HEK293 (cell line): Measurements from ENCODE around the gene MPZL1.
"Not testable (repeated sequence)": the region's sequence is repeated elsewhere in the genome, so short reads cannot be mapped to it uniquely, and the experiment has no call there.

ENCODE experiments used
- CTCF ChIA-PET: fragments of 350-600 bp; formaldehyde crosslinking; extraction: SDS; loops from one replicate; lab custom pipeline; 2021; ENCODE audit warnings: antibody characterized with exemption; lab: Yijun Ruan, JAX
- POLR2A ChIA-PET: fragments of 300-600 bp; formaldehyde crosslinking; extraction: SDS; loops from one replicate; lab custom pipeline; 2020; ENCODE audit warnings: antibody characterized with exemption, inconsistent platforms; lab: Yijun Ruan, JAX
- H3K27ac ChIP-seq: fragments of 200-500 bp; sonication (Bioruptor generic); 2 replicates; pipeline ENCODE4 v1.5.1; 2014; ENCODE audit warnings: low read depth, low read length, control low read depth, inconsistent platforms; ENCODE audit errors: extremely low read depth
- H3K36me3 ChIP-seq, 2 experiments: fragments of 200-500 bp in 1 of 2; sonication (Bioruptor generic) in 1 of 2; 1 replicate in 1 of 2; 2 replicates in 1 of 2; pipeline ENCODE4 v1.5.1; 2014 to 2017; ENCODE audit warnings: inconsistent platforms in 2 of 2, low read length in 2 of 2; ENCODE audit not compliant: control insufficient read depth in 2 of 2, insufficient read depth in 1 of 2
- H3K4me1 ChIP-seq: fragments of 200-500 bp; sonication (Bioruptor generic); 2 replicates; pipeline ENCODE4 v1.5.1; 2014; ENCODE audit warnings: mild to moderate bottlenecking, low read length, inconsistent platforms; ENCODE audit not compliant: control insufficient read depth, insufficient read depth
- H3K4me3 ChIP-seq: 2 replicates; pipeline ENCODE4 v1.5.1; 2011; ENCODE audit warnings: low read depth, mild to moderate bottlenecking, control low read depth, low read length, moderate library complexity
- H3K9me3 ChIP-seq: fragments of 200-500 bp; sonication (Bioruptor generic); 2 replicates; pipeline ENCODE4 v1.5.1; 2014; ENCODE audit warnings: low read depth, low read length, inconsistent platforms; ENCODE audit not compliant: control insufficient read depth, insufficient read depth
- AEBP2 ChIP-seq: fragments of 450-650 bp; formaldehyde crosslinking; IDR thresholded peaks from 2 replicates; pipeline ENCODE4 v1.5.1; 2016; ENCODE audit warnings: missing biosample characterization, missing genetic modification characterization, borderline replicate concordance
- KLF9 ChIP-seq: fragments of 450-650 bp; formaldehyde crosslinking; IDR thresholded peaks from 2 replicates; pipeline ENCODE4 v1.5.1; 2016; ENCODE audit warnings: missing biosample characterization, missing genetic modification characterization, low read depth
- OSR2 ChIP-seq: fragments of 450-650 bp; formaldehyde crosslinking; IDR thresholded peaks from 2 replicates; pipeline ENCODE4 v1.5.1; 2016; ENCODE audit warnings: missing biosample characterization, missing genetic modification characterization
- PRDM10 ChIP-seq: fragments of 450-650 bp; formaldehyde crosslinking; IDR thresholded peaks from 2 replicates; pipeline ENCODE4 v1.5.1; 2016; ENCODE audit warnings: missing biosample characterization, missing genetic modification characterization
- ZNF169 ChIP-seq: fragments of 450-650 bp; formaldehyde crosslinking; IDR thresholded peaks from 2 replicates; pipeline ENCODE4 v1.5.1; 2016; ENCODE audit warnings: missing biosample characterization, missing genetic modification characterization
- ZNF184 ChIP-seq: fragments of 450-650 bp; IDR thresholded peaks from 2 replicates; pipeline ENCODE4 v1.5.1; 2018; ENCODE audit warnings: missing biosample characterization, mild to moderate bottlenecking, missing genetic modification characterization
- ZNF292 ChIP-seq: fragments of 450-650 bp; formaldehyde crosslinking; IDR thresholded peaks from 2 replicates; pipeline ENCODE4 v1.5.1; 2016; ENCODE audit warnings: low read depth, missing biosample characterization, missing genetic modification characterization, borderline replicate concordance
- ZNF302 ChIP-seq: fragments of 450-650 bp; formaldehyde crosslinking; IDR thresholded peaks from 2 replicates; pipeline ENCODE4 v1.5.1; 2016; ENCODE audit warnings: missing biosample characterization, missing genetic modification characterization, low read depth
- ZNF549 ChIP-seq: fragments of 450-650 bp; IDR thresholded peaks from 2 replicates; pipeline ENCODE4 v1.5.1; 2018; ENCODE audit warnings: missing biosample characterization, missing genetic modification characterization, mild to moderate bottlenecking, inconsistent platforms, moderate library complexity
- ZNF610 ChIP-seq: fragments of 450-650 bp; formaldehyde crosslinking; IDR thresholded peaks from 2 replicates; pipeline ENCODE4 v1.5.1; 2016; ENCODE audit warnings: missing biosample characterization, missing genetic modification characterization, borderline replicate concordance

Gene MPZL1

GRCh38 chr1:167826127-167826526, 104.3 kb downstream of the MPZL1 start:
- POLR2A ChIA-PET, result no interaction called here
- no peaks in the 10 kb centered on the region for H3K9me3 ChIP-seq
- TF ChIP-seq ZNF610 (no peak), PRDM10 (tag by site-specific recombination) (peak; percentile 40; the same call in 1 of the 2 replicates)
- TF ChIP-seq, all 188 proteins: peak for 1
- no peak overlapping the region for H3K27ac ChIP-seq
- CTCF ChIA-PET, result interaction anchor here (0.6 to 0.8 kb wide), 2 partner anchors 109 to 256 kb away, joined by 3 read pairs; no protein-coding TSS in a partner anchor
- no peaks in the 10 kb centered on the region for H3K4me1 ChIP-seq
- H3K4me3 ChIP-seq, result no peak overlapping the region
- no peaks in the 10 kb centered on the region for H3K36me3 ChIP-seq

- Histone ChIP-seq H3K4me1 (no peaks in the 10 kb centered on the region), H3K27ac (no peak overlapping the region), H3K9me3 (no peaks in the 10 kb centered on the region), H3K4me3 (no peak overlapping the region), H3K36me3 (no peaks in the 10 kb centered on the region)
- POLR2A ChIA-PET, result no interaction called here
- TF ChIP-seq ZNF169 (tag by site-specific recombination), result no peak
- 0 out of 2 replicates have a peak, but pooled peaks have one; percentile 23 for TF ChIP-seq OSR2 (tag by site-specific recombination)
- no peak for TF ChIP-seq ZNF292
- CTCF ChIA-PET, result interaction anchor here (0.7 to 3.1 kb wide), 3 partner anchors 27 to 252 kb away, joined by 3 to 16 read pairs (median 4); no protein-coding TSS in a partner anchor
Observed at GRCh38 chr1:167829868-167830267, 108.1 kb downstream of the MPZL1 start.

- POLR2A ChIA-PET, result not testable (repeated sequence)
- CTCF ChIA-PET, result interaction anchor here (1.2 to 3.1 kb wide), 2 partner anchors 34 to 252 kb away, joined by 4 to 16 read pairs; no protein-coding TSS in a partner anchor
Observed at GRCh38 chr1:167830668-167831067, 108.9 kb downstream of the MPZL1 start.

GRCh38 chr1:167832693-167833092, 110.9 kb downstream of the MPZL1 start:
- no peaks in the 10 kb centered on the region for H3K9me3 ChIP-seq
- no peak overlapping the region for H3K27ac ChIP-seq
- ChIA-PET POLR2A (no interaction called here), CTCF (no interaction called here)
- no peaks in the 10 kb centered on the region for H3K36me3 ChIP-seq
- no peaks in the 10 kb centered on the region for H3K4me1 ChIP-seq
- TF ChIP-seq KLF9 (tag by site-specific recombination) (no peak), ZNF184 (tag by site-specific recombination) (no peak), ZNF302 (tag by site-specific recombination) (no peak), ZNF549 (tag by site-specific recombination) (no peak)
- no peak overlapping the region for H3K4me3 ChIP-seq

More at GRCh38 chr1:167830668-167831067, 108.9 kb downstream of the MPZL1 start:
- H3K9me3 ChIP-seq, H3K36me3 ChIP-seq, H3K27ac ChIP-seq, H3K4me1 ChIP-seq, H3K4me3 ChIP-seq: not testable (repeated sequence)

- Histone ChIP-seq H3K9me3 (no peaks in the 10 kb centered on the region), H3K4me3 (no peak overlapping the region), H3K36me3 (no peaks in the 10 kb centered on the region), H3K4me1 (no peaks in the 10 kb centered on the region), H3K27ac (no peak overlapping the region)
- POLR2A ChIA-PET, result no interaction called here
- CTCF ChIA-PET, result no interaction called here
- TF ChIP-seq AEBP2, result no peak
Observed at GRCh38 chr1:167833904-167834303, 112.1 kb downstream of the MPZL1 start.
